ENCODE measurements around the gene NAV2.

Gene NAV2

GRCh38 chr11:19985111-19985510 is 272.5 kb downstream of the NAV2 start:
- H3K9me3 ChIP-seq (ENCODE audit: low read length): no peaks in the 10 kb centered on the region
- H3K36me3 ChIP-seq (ENCODE audit: insufficient read depth, low read length): peaks cover 13% of the 10 kb centered on the region
- no peaks in the 10 kb centered on the region for H3K4me1 ChIP-seq (ENCODE audit: insufficient read depth, low read length)
- H3K4me3 ChIP-seq (ENCODE audit: low read length): no peak overlapping the region
- no peaks in the 10 kb centered on the region for H3K27me3 ChIP-seq (ENCODE audit: insufficient read depth, low read length)
- H2AFZ ChIP-seq (ENCODE audit: low read depth, low read length): no peak overlapping the region

- Histone ChIP-seq H3K4me3 (ENCODE audit: low read length) (no peak overlapping the region), H3K4me1 (ENCODE audit: insufficient read depth, low read length) (no peaks in the 10 kb centered on the region), H3K9me3 (ENCODE audit: low read length) (no peaks in the 10 kb centered on the region), H3K36me3 (ENCODE audit: insufficient read depth, low read length) (peaks cover 13% of the 10 kb centered on the region), H3K27me3 (ENCODE audit: insufficient read depth, low read length) (no peaks in the 10 kb centered on the region), H2AFZ (ENCODE audit: low read depth, low read length) (no peak overlapping the region)
Observed at GRCh38 chr11:19987331-19987801, 274.7 kb downstream of the NAV2 start.

GRCh38 chr11:19988598-19988997 is 276.0 kb downstream of the NAV2 start:
- no peaks in the 10 kb centered on the region for H3K4me1 ChIP-seq (ENCODE audit: insufficient read depth, low read length)
- H3K4me3 ChIP-seq (ENCODE audit: low read length): no peak overlapping the region
- peaks cover 19% of the 10 kb centered on the region for H3K36me3 ChIP-seq (ENCODE audit: insufficient read depth, low read length)
- no peaks in the 10 kb centered on the region for H3K9me3 ChIP-seq (ENCODE audit: low read length)
- no peaks in the 10 kb centered on the region for H3K27me3 ChIP-seq (ENCODE audit: insufficient read depth, low read length)
- H2AFZ ChIP-seq (ENCODE audit: low read depth, low read length): no peak overlapping the region

- H3K4me1 ChIP-seq (ENCODE audit: insufficient read depth, low read length): no peaks in the 10 kb centered on the region
- H2AFZ ChIP-seq (ENCODE audit: low read depth, low read length): no peak overlapping the region
- peaks cover 19% of the 10 kb centered on the region for H3K36me3 ChIP-seq (ENCODE audit: insufficient read depth, low read length)
- no peaks in the 10 kb centered on the region for H3K9me3 ChIP-seq (ENCODE audit: low read length)
- no peak overlapping the region for H3K4me3 ChIP-seq (ENCODE audit: low read length)
- H3K27me3 ChIP-seq (ENCODE audit: insufficient read depth, low read length): no peaks in the 10 kb centered on the region
Observed at GRCh38 chr11:19989191-19989590, 276.6 kb downstream of the NAV2 start.

- H2AFZ ChIP-seq (ENCODE audit: low read depth, low read length): no peak overlapping the region
- no peaks in the 10 kb centered on the region for H3K4me1 ChIP-seq (ENCODE audit: insufficient read depth, low read length)
Observed at GRCh38 chr11:19992162-19992561, 279.5 kb downstream of the NAV2 start.

GRCh38 chr11:19992998-19993397 is 280.4 kb downstream of the NAV2 start:
- Histone ChIP-seq H2AFZ (ENCODE audit: low read depth, low read length) (no peak overlapping the region), H3K9me3 (ENCODE audit: low read length) (no peaks in the 10 kb centered on the region), H3K4me3 (ENCODE audit: low read length) (no peak overlapping the region), H3K36me3 (ENCODE audit: insufficient read depth, low read length) (peaks cover 8% of the 10 kb centered on the region), H3K4me1 (ENCODE audit: insufficient read depth, low read length) (no peaks in the 10 kb centered on the region), H3K27me3 (ENCODE audit: insufficient read depth, low read length) (no peaks in the 10 kb centered on the region)

More at GRCh38 chr11:19992162-19992561, 279.5 kb downstream of the NAV2 start:
- no peak overlapping the region for H3K4me3 ChIP-seq (ENCODE audit: low read length)
- H3K9me3 ChIP-seq (ENCODE audit: low read length): no peaks in the 10 kb centered on the region
- H3K27me3 ChIP-seq (ENCODE audit: insufficient read depth, low read length): no peaks in the 10 kb centered on the region
- peaks cover 10% of the 10 kb centered on the region for H3K36me3 ChIP-seq (ENCODE audit: insufficient read depth, low read length)

- no peak overlapping the region for H3K4me3 ChIP-seq (ENCODE audit: low read length)
- H3K36me3 ChIP-seq (ENCODE audit: insufficient read depth, low read length): peaks cover 6% of the 10 kb centered on the region
- no peak overlapping the region for H2AFZ ChIP-seq (ENCODE audit: low read depth, low read length)
- no peaks in the 10 kb centered on the region for H3K9me3 ChIP-seq (ENCODE audit: low read length)
- no peaks in the 10 kb centered on the region for H3K27me3 ChIP-seq (ENCODE audit: insufficient read depth, low read length)
- H3K4me1 ChIP-seq (ENCODE audit: insufficient read depth, low read length): peaks cover 2% of the 10 kb centered on the region
Observed at GRCh38 chr11:19994672-19995071, 282.0 kb downstream of the NAV2 start.

- Histone ChIP-seq H3K9me3 (ENCODE audit: low read length) (no peaks in the 10 kb centered on the region), H3K36me3 (ENCODE audit: insufficient read depth, low read length) (peaks cover 6% of the 10 kb centered on the region), H3K27me3 (ENCODE audit: insufficient read depth, low read length) (no peaks in the 10 kb centered on the region), H3K4me3 (ENCODE audit: low read length) (no peak overlapping the region), H2AFZ (ENCODE audit: low read depth, low read length) (no peak overlapping the region), H3K4me1 (ENCODE audit: insufficient read depth, low read length) (peaks cover 7% of the 10 kb centered on the region)
Observed at GRCh38 chr11:19995145-19995544, 282.5 kb downstream of the NAV2 start.

GRCh38 chr11:19996571-19996970 is 283.9 kb downstream of the NAV2 start:
- H3K4me1 ChIP-seq (ENCODE audit: insufficient read depth, low read length): peaks cover 19% of the 10 kb centered on the region
- no peak overlapping the region for H2AFZ ChIP-seq (ENCODE audit: low read depth, low read length)
- H3K36me3 ChIP-seq (ENCODE audit: insufficient read depth, low read length): peaks cover 6% of the 10 kb centered on the region
- no peaks in the 10 kb centered on the region for H3K27me3 ChIP-seq (ENCODE audit: insufficient read depth, low read length)
- H3K4me3 ChIP-seq (ENCODE audit: low read length): no peak overlapping the region
- H3K9me3 ChIP-seq (ENCODE audit: low read length): no peaks in the 10 kb centered on the region

- Histone ChIP-seq H3K4me1 (ENCODE audit: insufficient read depth, low read length) (peaks cover 24% of the 10 kb centered on the region), H3K9me3 (ENCODE audit: low read length) (no peaks in the 10 kb centered on the region), H3K27me3 (ENCODE audit: insufficient read depth, low read length) (no peaks in the 10 kb centered on the region), H2AFZ (ENCODE audit: low read depth, low read length) (no peak overlapping the region), H3K36me3 (ENCODE audit: insufficient read depth, low read length) (no peaks in the 10 kb centered on the region), H3K4me3 (ENCODE audit: low read length) (no peak overlapping the region)
Observed at GRCh38 chr11:20000022-20000350, 287.3 kb downstream of the NAV2 start.

GRCh38 chr11:20000351-20001134 is 287.9 kb downstream of the NAV2 start:
- H2AFZ ChIP-seq (ENCODE audit: low read depth, low read length): no peak overlapping the region
- no peaks in the 10 kb centered on the region for H3K36me3 ChIP-seq (ENCODE audit: insufficient read depth, low read length)
- no peaks in the 10 kb centered on the region for H3K27me3 ChIP-seq (ENCODE audit: insufficient read depth, low read length)
- H3K4me1 ChIP-seq (ENCODE audit: insufficient read depth, low read length): peaks cover 24% of the 10 kb centered on the region
- no peak overlapping the region for H3K4me3 ChIP-seq (ENCODE audit: low read length)
- no peaks in the 10 kb centered on the region for H3K9me3 ChIP-seq (ENCODE audit: low read length)

GRCh38 chr11:20002312-20003216 is 289.9 kb downstream of the NAV2 start:
- H3K4me3 ChIP-seq (ENCODE audit: low read length): no peak overlapping the region
- H3K4me1 ChIP-seq (ENCODE audit: insufficient read depth, low read length): peaks cover 24% of the 10 kb centered on the region
- H3K36me3 ChIP-seq (ENCODE audit: insufficient read depth, low read length): no peaks in the 10 kb centered on the region
- H3K27me3 ChIP-seq (ENCODE audit: insufficient read depth, low read length): no peaks in the 10 kb centered on the region
- H3K9me3 ChIP-seq (ENCODE audit: low read length): no peaks in the 10 kb centered on the region
- no peak overlapping the region for H2AFZ ChIP-seq (ENCODE audit: low read depth, low read length)

GRCh38 chr11:20003351-20003750 is 290.7 kb downstream of the NAV2 start:
- no peaks in the 10 kb centered on the region for H3K36me3 ChIP-seq (ENCODE audit: insufficient read depth, low read length)
- H3K27me3 ChIP-seq (ENCODE audit: insufficient read depth, low read length): no peaks in the 10 kb centered on the region
- no peak overlapping the region for H2AFZ ChIP-seq (ENCODE audit: low read depth, low read length)
- peaks cover 28% of the 10 kb centered on the region for H3K4me1 ChIP-seq (ENCODE audit: insufficient read depth, low read length)
- no peaks in the 10 kb centered on the region for H3K9me3 ChIP-seq (ENCODE audit: low read length)
- no peak overlapping the region for H3K4me3 ChIP-seq (ENCODE audit: low read length)

Data from neuron (in vitro differentiated cells).